Ishikawa (cell line): Measurements from ENCODE around the gene MGAT1.

Experiments
- CEBPB ChIP-seq: IDR thresholded peaks from 2 replicates; pipeline ENCODE4 v1.6.1; 2012
- CREB1 ChIP-seq: IDR thresholded peaks from 2 replicates; pipeline ENCODE4 v1.6.1; 2012; ENCODE audit warnings: low read depth
- MAX ChIP-seq: IDR thresholded peaks from 2 replicates; pipeline ENCODE4 v1.6.1; 2012
- REST ChIP-seq: IDR thresholded peaks from 2 replicates; pipeline ENCODE4 v1.6.1; 2012; ENCODE audit warnings: low read depth, mild to moderate bottlenecking
- TAF1 ChIP-seq: IDR thresholded peaks from 2 replicates; pipeline ENCODE4 v1.6.1; 2012; ENCODE audit warnings: low read depth, mild to moderate bottlenecking
- YY1 ChIP-seq: IDR thresholded peaks from 2 replicates; pipeline ENCODE4 v1.6.1; 2012; ENCODE audit warnings: low read depth
- ZBTB7A ChIP-seq: IDR thresholded peaks from 2 replicates; pipeline ENCODE4 v1.6.1; 2012; ENCODE audit warnings: low read depth

DNA sequence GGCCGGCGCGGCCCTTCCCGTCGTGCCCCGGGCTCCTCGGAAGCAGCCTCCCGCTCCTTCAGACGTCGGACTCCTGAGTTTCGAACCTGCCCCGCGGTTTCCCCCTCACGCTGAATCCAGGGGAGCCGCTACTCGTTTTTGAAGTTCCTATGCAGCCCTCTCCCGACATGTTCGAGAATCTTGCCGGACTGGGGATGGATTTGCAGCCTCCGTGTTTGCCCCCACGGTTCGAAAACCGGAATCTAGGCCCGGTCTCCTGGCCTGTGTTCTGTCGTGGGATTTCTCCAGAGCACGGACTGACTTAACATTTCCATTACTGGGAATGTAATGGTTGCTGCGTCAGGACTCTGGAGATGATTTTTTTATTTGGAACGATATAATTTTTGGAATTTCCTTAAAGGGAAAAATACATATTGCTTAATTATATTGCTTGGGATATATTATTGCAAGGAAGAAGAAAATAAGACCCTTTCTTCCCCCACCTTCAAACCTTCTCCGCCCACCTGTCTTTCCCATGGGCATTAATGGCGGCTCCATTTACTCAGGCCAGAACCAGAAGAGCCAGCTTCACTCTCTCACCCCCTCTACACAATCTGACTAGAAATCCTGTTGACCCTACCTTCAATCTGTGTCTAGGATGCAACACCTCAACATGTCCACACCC, 8.5 kb upstream of the MGAT1 start:
- TF ChIP-seq YY1: no peak
- TF ChIP-seq CEBPB: no peak
- TF ChIP-seq ZBTB7A: no peak
- TF ChIP-seq TAF1: 0 out of 2 replicates have a peak, but pooled peaks have one; percentile 38
- TF ChIP-seq MAX: no peak
- no peak for TF ChIP-seq CREB1
- no peak for TF ChIP-seq REST
